Measurements from ENCODE around the gene ZNF568.

Gene ZNF568

DNA sequence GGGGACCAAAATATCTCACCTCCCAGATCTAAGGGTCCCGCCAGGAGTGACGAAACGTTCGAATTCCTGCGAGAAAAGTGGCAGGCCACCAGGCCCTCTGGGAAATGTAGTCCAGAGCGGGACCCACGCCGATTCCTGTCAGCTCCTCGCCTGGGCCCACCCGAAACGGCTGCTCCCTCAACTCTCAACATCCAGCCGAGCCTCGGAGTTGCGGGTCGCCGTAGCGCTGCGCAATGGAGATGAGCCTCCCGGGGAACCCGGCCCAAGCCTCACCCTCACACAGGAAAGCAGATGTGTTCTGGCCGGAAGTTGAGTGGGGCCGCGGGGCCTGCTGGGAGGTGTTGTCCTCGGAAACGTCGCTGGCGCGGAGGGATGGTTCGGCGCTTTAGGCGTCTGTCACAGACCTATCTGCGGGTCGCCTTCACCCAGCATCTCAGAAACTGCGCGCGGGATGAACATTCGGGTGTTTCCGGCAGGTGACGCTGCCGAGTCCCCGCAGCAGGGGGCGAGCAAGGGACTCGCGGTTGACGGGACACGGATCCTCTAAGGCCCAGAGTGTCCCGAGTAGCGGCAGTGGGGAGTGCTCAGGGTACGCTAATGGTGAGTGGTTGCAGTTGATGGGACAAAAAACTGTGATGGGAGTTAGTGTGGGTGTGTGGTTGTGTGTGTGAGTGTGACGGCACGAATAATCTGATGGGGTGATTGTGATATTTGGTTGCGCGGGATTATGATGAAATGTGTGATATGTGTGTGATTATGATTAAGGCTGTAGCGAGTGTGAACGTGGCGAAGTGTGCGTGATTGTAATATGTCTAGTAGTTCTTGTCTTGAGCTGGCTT, at the start of gene ZNF568, which contains the start of gene ZNF829:
ZNF568 (plus strand) TSS at position 341 of the 839 bp plus-strand sequence. CDS start 6,439 bp downstream, outside the sequence.
ZNF829 (minus strand) TSS at position 300 of the 839 bp plus-strand sequence. CDS start 1,124 bp downstream, outside the sequence.
- DNase-seq, result peak; percentile 95

DNA sequence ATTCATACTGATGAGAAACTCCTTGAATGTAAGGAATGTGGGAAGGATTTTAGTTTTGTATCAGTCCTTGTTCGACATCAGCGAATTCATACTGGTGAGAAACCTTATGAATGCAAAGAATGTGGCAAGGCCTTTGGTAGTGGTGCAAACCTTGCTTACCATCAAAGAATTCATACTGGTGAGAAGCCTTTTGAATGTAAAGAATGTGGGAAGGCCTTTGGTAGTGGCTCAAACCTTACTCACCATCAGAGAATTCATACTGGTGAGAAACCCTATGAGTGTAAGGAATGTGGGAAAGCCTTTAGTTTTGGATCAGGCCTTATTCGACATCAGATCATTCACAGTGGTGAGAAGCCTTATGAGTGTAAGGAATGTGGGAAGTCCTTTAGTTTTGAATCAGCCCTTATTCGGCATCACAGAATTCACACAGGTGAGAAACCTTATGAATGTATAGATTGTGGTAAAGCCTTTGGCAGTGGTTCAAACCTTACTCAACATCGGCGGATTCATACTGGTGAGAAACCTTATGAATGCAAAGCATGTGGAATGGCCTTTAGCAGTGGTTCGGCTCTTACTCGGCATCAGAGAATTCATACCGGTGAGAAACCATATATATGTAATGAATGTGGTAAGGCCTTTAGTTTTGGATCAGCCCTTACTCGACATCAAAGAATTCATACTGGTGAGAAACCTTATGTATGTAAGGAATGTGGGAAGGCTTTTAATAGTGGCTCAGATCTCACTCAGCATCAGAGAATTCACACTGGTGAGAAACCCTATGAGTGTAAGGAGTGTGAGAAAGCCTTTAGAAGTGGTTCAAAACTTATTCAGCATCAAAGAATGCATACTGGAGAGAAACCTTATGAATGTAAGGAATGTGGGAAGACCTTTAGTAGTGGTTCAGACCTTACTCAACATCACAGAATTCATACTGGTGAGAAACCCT, 38.9 kb upstream of the ZNF568 start:
- DNase-seq, result no peak

DNA sequence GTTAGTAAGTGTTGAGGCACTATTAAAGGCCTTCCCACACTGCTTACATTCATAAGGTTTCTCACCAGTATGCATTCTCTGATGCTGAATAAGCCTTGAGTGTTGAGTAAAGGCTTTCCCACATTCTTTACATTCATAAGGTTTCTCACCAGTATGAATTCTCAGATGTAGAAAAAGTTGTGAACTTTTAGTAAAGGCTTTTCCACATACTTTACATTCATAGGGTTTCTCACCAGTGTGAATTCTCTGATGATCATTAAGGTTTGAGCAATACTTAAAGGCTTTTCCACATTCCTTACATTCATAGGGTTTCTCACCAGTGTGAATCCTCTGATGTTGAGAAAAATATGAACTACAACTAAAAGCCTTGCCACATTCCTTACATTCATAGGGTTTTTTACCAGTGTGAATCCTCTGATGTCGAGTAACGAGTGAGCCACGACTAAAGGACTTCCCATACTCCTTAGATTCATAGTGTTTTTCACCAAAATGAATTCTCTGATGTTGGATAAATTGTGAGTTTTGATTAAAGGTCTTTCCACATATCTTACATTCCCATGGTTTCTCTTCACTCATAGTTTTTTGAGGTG, 24.3 kb upstream of the ZNF568 start:
- DNase-seq, result no peak

DNA sequence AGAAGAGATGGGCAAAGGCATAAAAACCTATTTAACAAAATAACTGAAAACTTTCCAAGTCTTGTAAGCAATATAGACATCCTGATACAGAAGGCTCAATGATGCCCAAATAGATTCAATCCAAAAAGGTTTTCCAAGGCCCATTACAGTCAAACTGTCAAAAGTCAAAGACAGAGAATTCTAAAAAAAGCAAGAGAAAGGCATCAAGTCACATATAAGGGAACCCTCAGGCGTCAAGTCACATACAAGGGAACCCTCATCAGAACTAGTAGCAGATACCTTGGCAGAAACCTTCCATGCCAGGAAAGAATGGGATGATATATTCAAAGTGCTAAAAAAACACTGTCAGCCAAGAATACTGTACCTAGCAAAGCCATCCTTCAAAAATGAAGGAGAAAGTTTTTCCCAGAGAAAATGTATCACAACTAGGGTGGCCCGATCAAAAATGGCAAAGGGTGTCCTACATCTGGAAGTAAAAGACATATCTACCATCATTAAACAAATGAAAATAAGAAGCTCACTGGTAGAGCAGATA, 21.2 kb upstream of the ZNF568 start:
- DNase-seq, result no peak

DNA sequence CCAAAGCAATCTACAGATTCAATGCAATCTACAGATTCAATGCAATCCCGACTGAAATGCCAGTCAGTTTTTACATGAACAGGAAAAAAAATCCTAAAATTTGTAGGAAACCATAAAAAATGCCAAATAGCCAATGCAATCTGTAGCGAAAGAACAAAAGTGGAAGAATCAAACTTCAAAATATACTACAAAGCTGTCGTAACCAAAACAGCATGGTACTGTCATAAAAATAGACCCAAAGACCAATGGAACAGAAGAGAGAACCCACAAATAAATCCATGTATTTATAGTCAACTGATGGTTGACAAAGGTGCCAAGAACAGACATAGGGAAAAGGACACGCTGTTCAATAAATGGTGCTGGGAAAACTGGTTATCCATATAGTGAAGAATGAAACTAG, 17.7 kb upstream of the ZNF568 start:
- DNase-seq, result no peak

DNA sequence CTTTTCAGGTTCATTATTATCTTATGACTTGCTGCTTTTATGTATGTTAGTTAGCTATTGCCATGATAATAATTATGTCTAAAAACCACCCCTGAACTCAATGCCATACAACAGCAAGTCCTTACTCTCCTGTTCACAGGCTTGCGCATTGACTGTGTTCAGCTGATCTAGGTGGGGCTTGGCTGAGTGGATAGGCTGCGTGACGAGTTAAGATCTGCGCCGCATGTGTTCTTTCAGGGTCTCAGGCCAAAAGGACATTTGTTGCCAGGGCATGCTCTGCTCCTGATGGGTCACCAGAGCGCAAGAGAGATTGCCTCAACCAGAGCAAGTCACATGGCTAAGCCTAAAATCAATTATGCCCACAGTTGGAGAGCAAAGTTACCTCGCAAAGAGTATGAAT, 859 bp downstream of the ZNF568 start:
- peak; percentile 3 for DNase-seq

DNA sequence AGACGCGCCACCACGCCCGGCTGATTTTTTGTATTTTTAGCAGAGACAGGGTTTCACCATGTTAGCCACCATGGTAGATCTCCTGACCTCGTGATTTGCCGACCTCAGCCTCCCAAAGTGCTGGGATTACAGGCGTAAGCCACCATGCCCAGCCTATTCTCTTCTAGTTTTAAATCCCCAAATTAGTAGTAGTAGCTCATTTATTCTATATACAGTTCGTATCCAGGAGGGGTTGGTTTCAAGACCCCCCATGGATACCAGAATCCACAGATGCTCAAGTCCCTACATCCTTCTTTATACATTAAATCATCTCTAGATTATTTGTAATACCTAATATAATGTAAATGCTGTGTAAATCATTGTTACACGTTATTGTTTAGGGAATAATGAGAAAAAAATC, 2.0 kb downstream of the ZNF568 start:
- no peak for DNase-seq

DNA sequence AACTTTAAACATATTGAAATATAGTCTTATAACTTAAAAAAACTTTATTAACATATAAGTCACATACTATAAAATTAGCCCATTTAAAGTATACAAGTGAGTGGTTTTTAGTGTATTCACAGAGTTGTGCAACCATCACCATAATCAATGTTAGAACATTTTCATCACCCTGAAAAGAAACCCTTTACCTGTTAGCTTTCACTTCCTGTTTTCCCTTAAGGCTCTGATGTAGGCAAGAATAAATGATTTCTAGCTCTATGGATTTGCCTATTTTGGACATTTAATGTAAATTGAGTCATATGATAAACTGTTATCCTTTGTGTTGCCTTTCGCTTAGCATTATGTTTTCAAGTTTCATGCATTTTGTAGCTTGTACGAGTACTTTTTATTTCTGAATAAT, 15.6 kb downstream of the ZNF568 start:
- DNase-seq, result no peak

DNA sequence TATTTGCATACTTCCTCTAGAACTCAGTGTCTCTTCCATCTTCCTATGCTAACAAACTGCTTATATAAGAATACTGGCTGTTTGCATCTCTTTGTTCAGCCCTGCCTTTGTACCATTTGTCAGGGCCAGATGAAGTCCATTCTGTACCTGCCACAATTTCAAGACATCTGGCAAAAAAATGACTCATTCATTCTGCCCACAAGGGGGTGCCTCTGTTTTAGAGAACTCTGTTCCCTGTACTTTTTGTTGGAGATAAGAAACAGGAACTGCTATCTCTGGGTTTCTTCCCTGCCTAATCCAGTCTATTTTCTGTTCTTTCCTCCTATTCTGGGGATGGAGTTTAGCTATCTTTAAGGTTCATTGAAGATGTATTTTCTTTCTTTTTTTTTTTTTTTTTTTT, 23.0 kb downstream of the ZNF568 start:
- no peak for DNase-seq

DNA sequence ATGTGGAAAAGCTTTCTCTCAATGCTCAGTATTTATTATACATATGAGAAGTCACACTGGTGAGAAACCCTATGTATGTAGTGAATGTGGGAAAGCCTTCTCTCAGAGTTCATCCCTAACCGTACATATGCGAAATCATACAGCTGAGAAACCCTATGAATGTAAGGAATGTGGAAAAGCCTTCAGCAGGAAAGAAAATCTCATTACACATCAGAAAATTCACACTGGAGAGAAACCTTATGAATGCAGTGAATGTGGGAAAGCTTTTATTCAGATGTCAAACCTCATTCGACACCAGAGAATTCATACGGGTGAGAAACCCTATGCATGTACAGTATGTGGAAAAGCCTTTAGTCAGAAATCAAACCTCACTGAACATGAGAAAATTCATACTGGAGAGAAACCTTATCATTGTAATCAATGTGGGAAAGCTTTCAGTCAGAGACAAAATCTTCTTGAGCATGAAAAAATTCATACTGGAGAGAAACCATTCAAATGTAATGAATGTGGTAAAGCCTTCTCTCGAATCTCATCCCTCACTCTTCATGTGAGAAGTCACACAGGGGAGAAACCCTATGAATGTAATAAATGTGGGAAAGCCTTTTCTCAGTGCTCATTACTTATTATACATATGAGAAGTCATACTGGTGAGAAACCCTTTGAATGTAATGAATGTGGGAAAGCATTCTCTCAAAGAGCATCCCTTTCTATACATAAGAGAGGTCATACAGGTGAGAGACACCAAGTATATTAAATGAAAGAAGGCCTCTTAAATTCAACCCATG, 34.4 kb downstream of the ZNF568 start:
- DNase-seq, result no peak

DNA sequence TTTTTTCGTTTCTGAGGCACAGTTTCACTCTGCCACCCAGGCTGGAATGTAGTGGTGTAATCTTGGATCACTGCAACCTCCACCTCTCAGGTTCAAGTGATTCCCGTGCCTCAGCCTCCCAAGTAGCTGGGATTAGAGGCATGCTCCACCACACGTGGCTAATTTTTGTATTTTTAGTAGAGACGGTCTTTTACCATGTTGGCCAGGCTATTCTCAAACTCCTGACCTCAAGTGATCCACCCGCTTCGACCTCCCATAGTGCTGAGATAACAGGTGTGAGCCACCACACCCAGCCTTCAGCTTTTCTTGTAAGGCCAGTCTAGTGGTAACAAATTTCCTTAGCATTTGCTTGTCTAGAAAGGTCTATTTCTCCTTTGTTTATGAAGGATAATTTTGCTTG, 46.2 kb downstream of the ZNF568 start:
- DNase-seq, result no peak

DNA sequence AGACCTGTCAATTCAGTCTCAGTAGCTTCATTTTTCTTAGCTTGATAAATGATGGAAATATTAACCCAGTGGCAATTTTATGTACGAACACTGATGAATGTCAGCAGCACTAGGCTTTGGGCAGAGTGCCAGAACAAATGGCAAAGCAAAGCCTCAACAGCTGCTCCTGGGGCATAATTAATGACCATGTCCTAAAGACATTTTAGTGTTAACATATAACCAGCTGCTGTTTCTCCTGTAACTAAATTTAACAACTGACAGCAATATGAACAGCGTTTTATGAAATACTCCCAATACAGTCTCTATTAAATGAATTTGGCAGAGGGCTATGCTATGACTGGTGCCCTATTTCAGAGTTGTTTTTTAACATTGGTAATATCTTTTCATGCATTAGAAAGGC, 47.1 kb downstream of the ZNF568 start:
- no peak for DNase-seq

DNA sequence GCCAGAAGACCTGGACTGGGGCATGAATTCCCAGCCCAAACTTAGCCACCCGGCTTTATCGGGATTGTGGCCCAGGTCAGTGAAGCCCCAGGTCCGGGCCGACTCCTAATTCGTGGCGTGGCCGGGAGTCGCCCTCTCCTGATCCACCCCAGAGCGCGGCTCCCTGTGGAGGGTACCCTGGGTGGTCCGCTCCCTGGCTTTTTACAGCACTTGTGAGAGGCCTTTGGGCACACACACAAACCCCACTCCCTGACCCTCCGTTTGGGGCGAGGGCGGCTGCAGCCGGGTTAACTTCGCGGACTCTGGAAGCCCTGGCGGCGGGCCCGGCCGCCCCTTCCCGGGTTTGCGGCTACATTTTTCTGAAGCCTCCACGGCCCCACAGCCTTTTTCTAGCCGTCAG, 56.4 kb downstream of the ZNF568 start:
- no peak for DNase-seq

DNA sequence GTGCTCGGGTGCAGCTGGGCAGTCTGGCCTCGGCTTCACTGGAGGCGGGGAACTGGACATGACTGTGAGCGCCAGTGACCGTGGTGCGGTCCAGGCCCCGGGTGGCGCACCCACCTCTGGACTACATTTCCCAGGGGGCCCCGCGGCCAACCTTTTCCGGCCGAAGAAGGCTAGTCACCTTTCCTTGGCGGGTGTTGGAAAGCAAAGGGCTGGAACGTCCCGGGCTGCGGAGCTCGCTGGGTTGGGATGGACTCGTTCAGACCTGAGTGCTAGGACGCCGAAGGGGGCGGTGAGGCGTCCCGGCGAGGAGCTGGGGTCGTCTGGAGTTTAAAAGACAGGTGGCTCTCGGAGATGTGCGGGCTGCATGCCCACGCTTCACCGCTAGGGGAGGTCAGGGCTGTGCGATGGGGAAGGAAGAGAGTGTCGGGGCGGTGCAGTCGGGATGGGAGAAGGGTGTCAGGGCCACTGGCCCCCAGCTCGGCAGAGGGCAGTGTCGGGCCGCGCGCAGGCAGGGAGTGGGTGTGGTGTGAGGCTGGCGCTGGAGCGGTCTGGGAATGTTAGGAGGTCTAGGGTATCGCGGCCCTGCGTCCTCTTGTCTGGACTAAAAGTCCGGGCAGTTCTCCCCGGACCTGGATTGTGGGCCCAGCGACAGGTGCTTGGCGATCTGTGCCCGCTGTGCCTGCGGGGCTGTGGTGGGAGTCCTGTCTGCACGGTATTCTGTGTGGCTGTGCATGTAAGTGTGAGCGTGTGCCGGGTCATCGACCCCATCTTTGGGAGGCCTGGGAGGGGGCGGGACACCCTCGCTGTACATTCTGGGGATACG, 57.1 kb downstream of the ZNF568 start:
- peak; percentile 83 for DNase-seq

DNA sequence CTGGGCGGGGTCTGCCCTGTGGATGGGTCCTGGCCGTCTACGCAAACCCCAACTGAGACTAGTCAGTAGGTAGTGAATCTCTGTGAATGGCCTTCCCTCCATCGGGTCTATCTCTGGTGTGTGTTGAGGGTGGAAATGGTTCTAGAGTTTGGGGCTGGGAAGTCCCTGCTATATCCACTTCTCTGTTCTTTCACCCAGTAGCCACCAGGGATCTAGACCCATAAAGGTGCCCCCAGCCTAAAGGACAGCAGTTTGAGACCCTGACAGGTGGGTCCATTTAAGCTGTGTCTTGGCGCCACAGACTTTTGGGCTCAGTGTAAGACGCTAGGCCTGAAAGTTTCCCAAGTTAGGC, 57.7 kb downstream of the ZNF568 start:
- no peak for DNase-seq

DNA sequence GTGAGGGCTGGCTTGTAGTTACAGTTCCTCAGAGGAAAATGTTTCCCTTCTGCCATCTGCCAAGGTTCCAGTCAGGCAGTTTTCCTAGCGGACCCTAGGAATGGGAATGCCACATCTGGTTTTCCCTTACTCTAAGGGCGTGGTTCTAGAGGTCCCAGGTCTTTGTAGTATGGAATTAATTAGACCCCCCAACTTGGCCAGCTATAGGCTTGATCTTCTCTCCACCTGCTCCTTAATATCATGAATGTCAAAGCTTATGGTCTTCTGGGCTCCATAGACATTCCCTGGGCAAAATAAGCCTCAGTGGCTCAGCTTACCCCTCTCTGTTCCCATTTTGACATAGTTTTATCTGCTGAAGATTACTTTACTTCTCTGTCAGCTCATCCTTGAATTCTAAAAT, 70.0 kb downstream of the ZNF568 start:
- DNase-seq, result no peak

DNA sequence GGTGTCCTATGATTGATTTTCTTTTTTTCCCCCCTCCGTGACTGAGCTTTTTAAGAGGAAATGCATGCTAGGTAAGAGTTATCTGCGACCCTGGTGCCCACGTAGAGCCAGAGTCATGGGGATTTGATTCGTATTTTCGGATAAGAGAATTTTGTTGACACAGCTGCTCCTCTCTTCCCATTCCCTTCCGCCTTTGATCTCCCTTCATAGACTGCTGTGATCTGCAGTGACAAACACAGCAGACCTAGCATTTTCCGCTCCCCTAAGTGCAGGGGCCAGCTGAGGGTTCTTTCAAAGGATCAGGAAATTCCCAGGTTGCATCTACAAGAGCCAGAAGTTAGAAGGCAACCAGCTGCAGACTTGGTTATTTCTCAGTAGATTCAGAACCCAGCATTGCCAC, 70.5 kb downstream of the ZNF568 start:
- no peak for DNase-seq

DNA sequence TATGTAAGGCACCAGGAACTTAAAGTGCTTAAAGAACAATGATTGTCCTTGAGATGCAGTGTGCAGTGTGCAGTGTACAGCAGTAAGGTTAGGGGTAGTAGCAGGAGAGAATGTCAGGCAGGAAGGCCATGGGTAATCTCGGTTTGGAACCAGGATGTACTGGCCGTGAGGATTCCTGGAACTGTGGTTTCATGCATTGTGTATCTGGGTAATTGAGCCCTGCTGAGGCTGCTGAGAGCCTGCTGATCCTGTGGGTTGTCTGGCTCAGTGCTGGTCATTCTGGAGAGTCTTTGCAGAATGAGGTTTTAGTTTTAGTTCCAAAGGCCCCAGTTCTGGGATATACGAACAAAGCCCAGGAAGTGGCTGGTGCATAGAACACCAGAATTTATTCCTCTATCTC, 71.0 kb downstream of the ZNF568 start:
- DNase-seq, result no peak

DNA sequence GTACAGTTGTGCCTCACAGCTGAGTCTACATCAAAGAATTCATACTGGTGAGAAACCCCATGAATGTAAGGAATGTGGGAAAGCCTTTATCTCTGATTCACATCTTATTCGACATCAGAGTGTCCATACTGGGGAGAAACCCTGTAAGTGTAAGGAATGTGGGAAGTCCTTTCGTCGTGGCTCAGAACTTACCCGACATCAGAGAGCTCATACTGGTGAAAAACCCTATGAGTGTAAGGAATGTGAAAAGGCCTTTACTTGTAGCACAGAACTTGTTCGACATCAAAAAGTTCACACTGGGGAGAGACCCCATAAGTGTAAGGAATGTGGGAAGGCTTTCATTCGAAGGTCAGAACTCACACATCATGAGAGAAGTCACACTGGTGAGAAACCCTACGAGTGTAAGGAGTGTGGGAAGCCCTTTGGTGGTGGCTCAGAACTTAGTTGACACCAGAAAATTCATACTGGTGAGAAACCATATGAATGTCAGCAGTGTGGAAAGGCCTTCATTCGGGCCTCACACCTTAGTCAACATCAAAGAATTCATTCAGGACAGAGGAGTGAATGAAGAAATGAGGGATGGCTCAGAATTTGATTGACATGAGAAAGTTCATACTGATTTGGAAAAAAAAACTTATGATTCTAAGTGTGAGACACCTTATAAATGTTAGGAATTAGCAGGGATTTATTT, 81.2 kb downstream of the ZNF568 start:
- DNase-seq, result no peak

DNA sequence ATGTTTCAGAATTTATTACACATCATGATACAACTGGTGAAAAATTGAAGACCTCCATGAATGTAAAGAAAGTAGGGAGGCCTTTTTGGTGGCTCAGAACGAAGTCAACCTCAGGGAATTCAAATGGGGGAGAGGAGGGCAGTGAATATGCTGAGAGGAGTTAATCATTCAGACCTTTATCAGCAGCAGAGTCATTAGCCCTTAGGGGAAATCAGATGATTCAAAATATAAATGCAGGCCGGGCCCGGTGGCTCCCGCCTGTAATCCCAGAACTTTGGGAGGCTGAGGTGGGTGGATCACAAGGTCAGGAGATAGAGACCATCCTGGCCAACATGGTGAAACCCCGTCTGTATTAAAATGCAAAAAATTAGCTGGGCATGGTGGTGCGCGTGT, 81.7 kb downstream of the ZNF568 start:
- DNase-seq, result no peak

DNA sequence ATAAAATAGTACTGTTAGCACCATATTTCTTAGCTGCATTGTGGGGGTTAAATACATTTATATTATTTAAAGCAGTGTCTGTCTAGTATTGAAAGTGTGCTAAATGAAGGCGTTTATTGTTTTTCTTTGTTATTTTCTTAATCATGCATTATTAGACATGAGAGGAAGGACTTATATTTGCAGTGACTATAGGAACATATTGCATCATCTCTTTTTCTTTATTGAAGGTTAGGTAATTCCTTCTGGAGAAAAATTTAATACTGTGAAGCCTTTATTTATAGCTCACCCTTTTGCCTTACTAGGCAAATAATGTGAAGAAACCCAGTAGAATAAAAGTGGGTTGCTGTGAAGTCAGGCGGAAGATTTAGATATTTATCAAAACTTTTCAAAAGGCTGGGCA, 83.2 kb downstream of the ZNF568 start:
- no peak for DNase-seq
